Smooth muscle cell (in vitro differentiated cells): ENCODE results near the gene REPIN1. TPM values are rescaled to one million over a fixed set of nuclear protein-coding genes. Genes with fewer than 3 reads are reported as not detected.

Source experiments
- DNase-seq: peaks from one replicate; lab custom pipeline; 2025; ENCODE audit not compliant: unreplicated experiment; lab: John Stamatoyannopoulos, UW
- H2AFZ ChIP-seq: fragments of 200-600 bp; sonication (generic); 2 replicates; pipeline ENCODE4 v1.6.0; 2016; ENCODE audit warnings: antibody characterized with exemption, low read depth, mild to moderate bottlenecking
- H3F3A ChIP-seq: fragments of 200-600 bp; sonication (generic); 2 replicates; pipeline ENCODE4 v1.6.0; 2017; ENCODE audit warnings: antibody characterized with exemption, low read depth
- H3K27ac ChIP-seq: fragments of 200-600 bp; sonication (generic); 2 replicates; pipeline ENCODE4 v1.5.1; 2016; ENCODE audit warnings: low read depth, mild to moderate bottlenecking
- H3K27me3 ChIP-seq: fragments of 200-600 bp; sonication (generic); 2 replicates; pipeline ENCODE4 v1.6.1; 2016; ENCODE audit warnings: low read depth, mild to moderate bottlenecking
- H3K36me3 ChIP-seq: fragments of 200-600 bp; sonication (generic); 2 replicates; pipeline ENCODE4 v1.5.1; 2016; ENCODE audit warnings: low read depth
- H3K4me1 ChIP-seq: fragments of 200-600 bp; sonication (generic); 2 replicates; pipeline ENCODE4 v1.5.1; 2016; ENCODE audit warnings: low read depth
- H3K4me2 ChIP-seq: fragments of 200-600 bp; sonication (generic); 2 replicates; pipeline ENCODE4 v1.6.0; 2016; ENCODE audit warnings: mild to moderate bottlenecking
- H3K4me3 ChIP-seq: fragments of 200-600 bp; sonication (generic); 2 replicates; pipeline ENCODE4 v1.5.1; 2016; ENCODE audit warnings: mild to moderate bottlenecking
- H3K79me2 ChIP-seq: fragments of 200-600 bp; sonication (generic); 2 replicates; pipeline ENCODE4 v1.6.0; 2016; ENCODE audit warnings: low read depth, mild to moderate bottlenecking
- H3K9ac ChIP-seq: fragments of 200-600 bp; sonication (generic); 2 replicates; pipeline ENCODE4 v1.6.0; 2016; ENCODE audit warnings: low read depth
- H3K9me3 ChIP-seq: fragments of 200-600 bp; sonication (generic); replicated peaks from 2 replicates; pipeline ENCODE4 v1.5.1; 2016; ENCODE audit warnings: low read depth
- H4K20me1 ChIP-seq: fragments of 200-600 bp; sonication (generic); 2 replicates; pipeline ENCODE4 v1.6.0; 2016; ENCODE audit warnings: low read depth
- WGBS: methylation state at CpG from one replicate; pipeline ENCODE4 v1.1.7; 2016; ENCODE audit warnings: low lambda C conversion rate; 5-methylcytosine and 5-hydroxymethylcytosine counted together
- polyA plus RNA-seq: library from polyadenylated mRNA; unstranded; fragments of >200 nt; fragmentation: Nextera tagmentation; extraction: Ambion mirVana; gene quantifications from 2 replicates; pipeline ENCODE4 v1.2.1, GENCODE V29; 2016
- total RNA-seq: library from RNA; depleted of rRNA; stranded (reverse); fragments of >200 nt; gene quantifications from 2 replicates; pipeline ENCODE4 v1.2.3, GENCODE V29; 2014
- TF ChIP-seq, protein P1 (sequence below): fragments of 200-600 bp; sonication (generic); IDR thresholded peaks from 2 replicates; pipeline ENCODE4 v1.5.1; 2017; ENCODE audit warnings: borderline replicate concordance, mild to moderate bottlenecking, antibody characterized with exemption; ENCODE audit not compliant: insufficient read depth, poor library complexity, severe bottlenecking

REPIN1 gene
- total and polyA plus RNA-seq, 2 experiments from 2014 or later = 55.5 to 60.9 TPM

- DNase-seq = no peak
- TF ChIP-seq, protein P1, sequence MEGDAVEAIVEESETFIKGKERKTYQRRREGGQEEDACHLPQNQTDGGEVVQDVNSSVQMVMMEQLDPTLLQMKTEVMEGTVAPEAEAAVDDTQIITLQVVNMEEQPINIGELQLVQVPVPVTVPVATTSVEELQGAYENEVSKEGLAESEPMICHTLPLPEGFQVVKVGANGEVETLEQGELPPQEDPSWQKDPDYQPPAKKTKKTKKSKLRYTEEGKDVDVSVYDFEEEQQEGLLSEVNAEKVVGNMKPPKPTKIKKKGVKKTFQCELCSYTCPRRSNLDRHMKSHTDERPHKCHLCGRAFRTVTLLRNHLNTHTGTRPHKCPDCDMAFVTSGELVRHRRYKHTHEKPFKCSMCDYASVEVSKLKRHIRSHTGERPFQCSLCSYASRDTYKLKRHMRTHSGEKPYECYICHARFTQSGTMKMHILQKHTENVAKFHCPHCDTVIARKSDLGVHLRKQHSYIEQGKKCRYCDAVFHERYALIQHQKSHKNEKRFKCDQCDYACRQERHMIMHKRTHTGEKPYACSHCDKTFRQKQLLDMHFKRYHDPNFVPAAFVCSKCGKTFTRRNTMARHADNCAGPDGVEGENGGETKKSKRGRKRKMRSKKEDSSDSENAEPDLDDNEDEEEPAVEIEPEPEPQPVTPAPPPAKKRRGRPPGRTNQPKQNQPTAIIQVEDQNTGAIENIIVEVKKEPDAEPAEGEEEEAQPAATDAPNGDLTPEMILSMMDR = no peak
- Histone ChIP-seq H3K79me2 (no peaks in the 10 kb centered on the region), H4K20me1 (no peaks in the 10 kb centered on the region), H3K4me2 (peak overlapping the region; percentile 9), H3F3A (no peaks in the 10 kb centered on the region), H3K36me3 (no peaks in the 10 kb centered on the region), H2AFZ (no peak overlapping the region), H3K27me3 (no peaks in the 10 kb centered on the region), H3K9me3 (no peaks in the 10 kb centered on the region), H3K27ac (peak overlapping the region; percentile 36), H3K4me3 (no peak overlapping the region), H3K9ac (no peak overlapping the region), H3K4me1 (peaks cover 8% of the 10 kb centered on the region)
- 54% methylated on average over 13 of the region's 13 CpGs for WGBS
Measured at GRCh38 chr7:150357771-150358427, 10.7 kb upstream of the REPIN1 start.

DNA sequence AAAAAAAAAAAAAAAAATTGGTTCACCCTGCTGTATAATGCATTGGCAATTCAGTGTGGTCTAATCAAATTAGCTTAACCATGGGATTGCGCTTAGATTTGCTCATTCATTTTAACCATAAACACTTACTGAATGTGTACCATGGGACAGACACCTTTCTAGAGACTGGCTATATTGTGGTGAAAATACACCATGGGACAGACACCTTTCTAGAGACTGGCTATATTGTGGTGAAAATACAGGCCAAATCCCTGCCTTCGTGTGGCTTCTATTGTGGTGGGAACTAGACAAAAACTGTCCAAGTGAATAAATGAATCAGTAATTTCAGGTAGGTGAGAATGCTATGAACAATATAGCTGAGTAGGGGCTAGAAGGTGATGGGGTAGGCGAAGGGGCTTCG is 10.2 kb upstream of the REPIN1 start:
- Histone ChIP-seq H3K9me3 (no peaks in the 10 kb centered on the region), H3K4me3 (no peak overlapping the region), H3F3A (no peaks in the 10 kb centered on the region), H3K4me2 (no peak overlapping the region), H3K9ac (no peak overlapping the region), H3K4me1 (peaks cover 8% of the 10 kb centered on the region), H3K36me3 (no peaks in the 10 kb centered on the region), H2AFZ (no peak overlapping the region), H3K27ac (no peak overlapping the region), H4K20me1 (no peaks in the 10 kb centered on the region), H3K27me3 (no peaks in the 10 kb centered on the region), H3K79me2 (no peaks in the 10 kb centered on the region)
- TF ChIP-seq, protein P1 = no peak
- no peak for DNase-seq
- 91% methylated on average over 4 of the region's 4 CpGs for WGBS

- Histone ChIP-seq H3K4me2 (no peak overlapping the region), H2AFZ (no peak overlapping the region), H3K9ac (no peak overlapping the region), H3F3A (no peaks in the 10 kb centered on the region), H3K36me3 (no peaks in the 10 kb centered on the region), H3K27me3 (no peaks in the 10 kb centered on the region), H3K4me3 (no peak overlapping the region), H3K4me1 (peaks cover 8% of the 10 kb centered on the region), H3K9me3 (no peaks in the 10 kb centered on the region), H3K27ac (no peak overlapping the region), H4K20me1 (no peaks in the 10 kb centered on the region), H3K79me2 (no peaks in the 10 kb centered on the region)
- WGBS = 91% methylated on average over 3 of the region's 4 CpGs
- DNase-seq = no peak
- TF ChIP-seq, protein P1 = no peak
Measured at GRCh38 chr7:150358988-150359621, 9.5 kb upstream of the REPIN1 start.
